Right hindlimb (tissue), 1 donor: Measurements from ENCODE around the gene PRKAG2.

ENCODE experiments used
- DNase-seq: peaks from one replicate; pipeline ENCODE4 v3.0.0-alpha.2; 2018

PRKAG2 gene

GRCh38 chr7:151662251-151662826 is 214.6 kb downstream of the PRKAG2 start:
- DNase-seq, result no peak

DNA sequence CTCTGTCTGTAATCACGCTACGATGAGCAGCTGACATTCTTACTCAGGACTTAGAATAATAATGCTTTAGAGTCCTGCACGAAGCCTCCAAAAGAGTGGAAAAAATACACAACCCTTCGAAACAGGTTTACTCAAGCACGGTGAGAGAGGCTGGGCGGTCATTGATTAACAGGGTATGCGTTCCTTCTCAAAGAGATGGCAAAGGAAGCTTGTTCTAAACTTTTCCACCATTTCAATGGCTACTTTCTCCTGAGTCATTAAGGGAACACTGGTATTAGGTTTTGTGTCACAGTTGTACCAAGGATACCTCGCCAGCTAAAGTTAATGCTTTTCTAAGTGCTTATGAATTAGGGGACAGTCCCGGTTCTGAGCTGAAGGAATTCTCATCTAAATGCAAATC is 215.3 kb downstream of the PRKAG2 start:
- DNase-seq, result no peak

GRCh38 chr7:151660141-151660540 is 216.8 kb downstream of the PRKAG2 start:
- DNase-seq, result no peak

GRCh38 chr7:151659219-151659618 is 217.7 kb downstream of the PRKAG2 start:
- DNase-seq, result no peak

GRCh38 chr7:151658778-151659177 is 218.1 kb downstream of the PRKAG2 start:
- DNase-seq, result no peak

DNA sequence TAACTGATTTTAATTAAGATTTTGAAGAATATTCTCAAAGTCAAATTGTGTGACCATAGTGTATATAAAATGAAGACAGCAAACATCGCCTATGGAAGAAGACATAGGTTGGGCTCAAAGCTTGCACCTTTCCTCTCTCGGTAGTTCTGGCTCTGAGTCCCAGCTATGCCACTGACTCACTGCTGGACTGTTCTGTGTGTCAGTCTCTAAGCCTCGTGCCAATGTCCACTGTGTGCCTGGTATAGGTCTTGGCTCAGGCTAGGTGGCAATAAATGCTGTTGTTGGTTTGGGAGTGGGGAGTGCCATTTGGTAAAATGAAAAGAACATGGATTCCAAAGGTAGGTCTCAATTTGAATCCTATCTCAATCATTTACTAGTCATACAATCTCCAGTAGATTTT is 219.7 kb downstream of the PRKAG2 start:
- no peak for DNase-seq

- no peak for DNase-seq
Measured at GRCh38 chr7:151655555-151655954, 221.4 kb downstream of the PRKAG2 start.

- no peak for DNase-seq
Measured at GRCh38 chr7:151652111-151652510, 224.8 kb downstream of the PRKAG2 start.

- DNase-seq, result no peak
Measured at GRCh38 chr7:151650161-151650560, 226.8 kb downstream of the PRKAG2 start.

- DNase-seq, result no peak
Measured at GRCh38 chr7:151648429-151648828, 228.5 kb downstream of the PRKAG2 start.

- DNase-seq, result no peak
Measured at GRCh38 chr7:151647874-151648273, 229.0 kb downstream of the PRKAG2 start.

DNA sequence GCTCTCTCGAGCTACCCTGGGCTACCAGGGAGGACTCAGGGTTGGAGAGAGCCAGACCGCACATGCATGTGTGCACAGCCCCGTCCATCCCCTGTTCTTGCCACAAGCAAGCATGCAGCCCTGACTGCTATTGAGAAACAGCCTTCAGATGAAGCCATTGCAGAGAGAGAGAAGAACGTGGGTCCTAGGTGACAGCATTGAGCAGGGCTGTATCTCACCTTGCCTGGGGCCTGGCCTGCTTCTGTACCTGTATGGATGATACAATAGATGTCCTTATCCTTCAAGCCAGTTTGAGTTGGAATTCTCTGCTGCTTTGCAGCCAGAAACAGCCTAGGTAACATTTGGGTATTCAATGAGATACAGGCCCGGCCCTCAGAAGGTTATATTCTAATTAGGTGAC is 229.9 kb downstream of the PRKAG2 start:
- no peak for DNase-seq

- no peak for DNase-seq
Measured at GRCh38 chr7:151645311-151645710, 231.6 kb downstream of the PRKAG2 start.

- no peak for DNase-seq
Measured at GRCh38 chr7:151644554-151644953, 232.4 kb downstream of the PRKAG2 start.

DNA sequence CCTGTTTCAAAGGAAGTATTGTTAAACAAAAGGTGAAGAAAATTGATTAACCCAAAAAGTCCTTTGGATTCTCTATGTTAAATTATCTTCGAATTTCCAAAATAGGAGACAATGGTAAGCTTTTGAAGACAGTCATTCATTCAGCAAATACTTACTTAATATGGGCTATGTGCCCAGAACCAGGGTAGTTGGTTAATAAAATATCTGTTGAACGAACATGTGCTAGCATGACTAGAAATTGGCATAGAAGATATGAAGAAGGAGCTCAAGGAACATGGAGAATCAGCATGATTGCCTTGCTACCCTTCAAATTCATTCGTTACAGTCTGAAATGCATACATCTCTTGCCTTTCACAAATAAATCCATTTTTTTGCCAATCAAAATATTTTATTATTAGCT is 234.2 kb downstream of the PRKAG2 start:
- DNase-seq, result no peak

- no peak for DNase-seq
Measured at GRCh38 chr7:151641587-151641986, 235.3 kb downstream of the PRKAG2 start.

- DNase-seq, result no peak
Measured at GRCh38 chr7:151637781-151638261, 239.1 kb downstream of the PRKAG2 start.

- no peak for DNase-seq
Measured at GRCh38 chr7:151634643-151635042, 242.3 kb downstream of the PRKAG2 start.

DNA sequence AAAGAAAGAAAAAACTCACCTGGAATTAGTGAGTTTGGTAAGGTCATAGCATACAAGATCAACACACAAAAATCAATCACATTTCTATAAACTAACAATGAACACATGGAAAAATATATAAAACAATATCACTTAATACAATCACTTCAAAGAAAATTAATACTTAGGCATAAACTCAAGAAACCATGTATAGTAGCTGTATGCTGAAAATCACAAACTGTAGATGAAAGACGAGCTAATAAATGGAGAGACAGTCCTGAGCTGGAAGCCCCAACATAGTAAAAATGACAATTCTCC is 243.5 kb downstream of the PRKAG2 start:
- no peak for DNase-seq

- no peak for DNase-seq
Measured at GRCh38 chr7:151632750-151633515, 244.0 kb downstream of the PRKAG2 start.

- peak; percentile 77 for DNase-seq
Measured at GRCh38 chr7:151631953-151632749, 244.8 kb downstream of the PRKAG2 start.

DNA sequence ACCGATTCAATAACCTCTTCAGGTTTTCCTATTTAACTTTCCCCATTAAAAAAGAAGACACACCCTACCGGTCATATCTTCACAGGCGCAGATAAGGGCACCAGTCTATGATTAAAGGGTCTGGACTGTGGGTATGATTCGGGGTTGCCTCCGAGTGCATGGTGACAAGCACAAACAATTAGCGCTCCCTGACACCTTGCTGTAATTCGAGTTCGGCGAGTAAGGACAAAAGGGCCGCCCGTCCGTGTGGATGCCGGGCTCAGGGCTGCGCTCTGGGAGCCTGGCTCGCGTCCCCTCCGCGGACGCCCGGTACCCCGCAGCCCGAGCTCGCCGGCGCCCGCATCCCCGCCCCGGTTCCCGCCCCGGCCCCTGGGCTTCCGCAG is 245.4 kb downstream of the PRKAG2 start:
- DNase-seq, result no peak

GRCh38 chr7:151630851-151631569 is 245.9 kb downstream of the PRKAG2 start:
- DNase-seq, result no peak
